Adrenal gland (tissue), 12 donors: ENCODE data around the gene TFPI. TPM values are rescaled to one million over a fixed set of nuclear protein-coding genes. Genes with fewer than 3 reads are reported as not detected.

Experiments used
- DNase-seq, 7 donors: peaks; one replicate each; pipeline ENCODE4 v3.0.0-alpha.2; 2019 to 2020
- H3K27ac ChIP-seq, 5 donors: fragments of 200-600 bp; sonication (generic) in 4 of 5; 1 replicate in 3 of 5; 2 replicates in 2 of 5; pipeline versions ENCODE4 v1.5.1 to v1.8.0; 2016 to 2020; ENCODE audit warnings: mild to moderate bottlenecking in 1 of 5
- H3K27me3 ChIP-seq: fragments of 200-600 bp; 2 replicates; pipeline ENCODE4 v1.8.0; 2021
- H3K36me3 ChIP-seq, 2 donors: fragments of 200-600 bp; replicated peaks in 1 of 2; 1 replicate in 1 of 2; 2 replicates in 1 of 2; pipeline versions ENCODE4 v1.5.1 to v1.8.0; 2018 to 2022
- H3K4me1 ChIP-seq, 2 donors: fragments of 200-600 bp; replicated peaks in 1 of 2; 1 replicate in 1 of 2; 2 replicates in 1 of 2; pipeline versions ENCODE4 v1.5.1 to v1.8.0; 2018 to 2021
- H3K4me3 ChIP-seq, 4 donors: fragments of 200-600 bp; sonication (generic) in 3 of 4; one replicate each; pipeline ENCODE4 v1.5.1; 2016 to 2018
- H3K9me3 ChIP-seq, 3 donors: fragments of 200-600 bp; sonication (generic) in 1 of 3; replicated peaks in 1 of 3; 1 replicate in 2 of 3; 2 replicates in 1 of 3; pipeline versions ENCODE4 v1.5.1 to v1.8.0; 2016 to 2021
- CTCF ChIP-seq, 6 experiments: fragments of 450-650 bp in 4 of 6; fragments of 200-600 bp in 2 of 6; sonication (generic) in 1 of 6; IDR thresholded peaks; 1 replicate in 5 of 6; 2 replicates in 1 of 6; pipeline versions ENCODE4 v1.5.1 to v1.8.0; 2016 to 2021; ENCODE audit warnings: antibody characterized with exemption in 6 of 6, mild to moderate bottlenecking in 2 of 6, moderate library complexity in 1 of 6
- POLR2A ChIP-seq, 2 donors: fragments of 450-650 bp; IDR thresholded peaks; one replicate each; pipeline ENCODE4 v1.6.1; 2017; ENCODE audit warnings: antibody characterized with exemption in 2 of 2, mild to moderate bottlenecking in 2 of 2, moderate library complexity in 1 of 2
- whole genome bisulfite sequencing, 4 donors: extraction: QIAGEN DNeasy Blood & Tissue Kit in 2 of 4; methylation state at CpG; one replicate each; pipeline versions ENCODE4 v1.1.5 to v1.1.7; 2013 to 2017; 5-methylcytosine and 5-hydroxymethylcytosine counted together
- intact Hi-C, 2 donors: fragments of 100-400 bp; cut with DNase I; formaldehyde crosslinking; loops; one replicate each; pipeline versions ENCODE4 v1.14.1 to v1.15.0; 2022 to 2023
- polyA plus RNA-seq, 3 donors: library from polyadenylated mRNA; stranded (reverse); fragments of 200-250 nt in 2 of 3; fragments of 350-450 nt in 1 of 3; fragmentation: Illumina TruSeq in 1 of 3; extraction: RNeasy Lipid Tissue Mini Kit (QIAGEN cat#74804) in 1 of 3; gene quantifications; one replicate each; pipeline ENCODE4 v1.2.3, GENCODE V29; 2013 to 2014
- total RNA-seq, 9 donors: library from RNA; depleted of rRNA in 4 of 9; stranded (reverse); fragments of >200 nt in 4 of 9; fragments of 120-200 nt in 1 of 9; fragmentation: NEBNext Ultra II Directional in 1 of 9; extraction: Animal tissue kit (Norgen Biotek cat#: 25700) in 1 of 9; gene quantifications; one replicate each; pipeline versions ENCODE4 v1.1.0 to v1.2.4, GENCODE V29; 2013 to 2023
- donor health status: healthy with polysubstance abuse.
- donor health status: Bipolar disorder and iron deficiency.
- donor health status: DM: yes; HTN: yes; CAD: no.
- donor health status: DM: no; HTN: no; CAD: no.
- donor health status: DM: no; HTN: no; CAD: no.
- donor health status: DM: yes; HTN: yes; CAD: no.

The TFPI gene
- total and polyA plus RNA-seq, 12 donors = 19.7 to 104 (median 33.9) TPM

- DNase-seq = no peak
- no peak for TF ChIP-seq POLR2A (IDR thresholded peaks at IDR 0.05)
- no peak for TF ChIP-seq CTCF (IDR thresholded peaks at IDR 0.05)
- H3K4me1 ChIP-seq = no peaks in the 10 kb centered on the region
- H3K27me3 ChIP-seq = no peaks in the 10 kb centered on the region
- intact Hi-C loops = no loop called here
- H3K36me3 ChIP-seq = no peaks in the 10 kb centered on the region
- no peak overlapping the region for H3K27ac ChIP-seq
- no peak overlapping the region for H3K4me3 ChIP-seq
- peaks cover 0 to 4% (median 0%) of the 10 kb centered on the region in 3 donors for H3K9me3 ChIP-seq
Measured at GRCh38 chr2:187593098-187593497, 38.9 kb upstream of the TFPI start.

GRCh38 chr2:187590175-187590574 is 35.9 kb upstream of the TFPI start:
- no peaks in the 10 kb centered on the region for H3K36me3 ChIP-seq
- no peak for TF ChIP-seq POLR2A (IDR thresholded peaks at IDR 0.05)
- TF ChIP-seq CTCF (IDR thresholded peaks at IDR 0.05) = no peak
- no peak for DNase-seq
- WGBS, 4 donors = 97 to 100% (median 97%) methylated on average over 1 of the region's 1 CpG
- no peak overlapping the region for H3K4me3 ChIP-seq
- H3K4me1 ChIP-seq = no peaks in the 10 kb centered on the region
- H3K27ac ChIP-seq = no peak overlapping the region
- H3K27me3 ChIP-seq = no peaks in the 10 kb centered on the region
- peaks cover 0 to 4% (median 0%) of the 10 kb centered on the region in 3 donors for H3K9me3 ChIP-seq
- intact Hi-C loops = no loop called here

DNA sequence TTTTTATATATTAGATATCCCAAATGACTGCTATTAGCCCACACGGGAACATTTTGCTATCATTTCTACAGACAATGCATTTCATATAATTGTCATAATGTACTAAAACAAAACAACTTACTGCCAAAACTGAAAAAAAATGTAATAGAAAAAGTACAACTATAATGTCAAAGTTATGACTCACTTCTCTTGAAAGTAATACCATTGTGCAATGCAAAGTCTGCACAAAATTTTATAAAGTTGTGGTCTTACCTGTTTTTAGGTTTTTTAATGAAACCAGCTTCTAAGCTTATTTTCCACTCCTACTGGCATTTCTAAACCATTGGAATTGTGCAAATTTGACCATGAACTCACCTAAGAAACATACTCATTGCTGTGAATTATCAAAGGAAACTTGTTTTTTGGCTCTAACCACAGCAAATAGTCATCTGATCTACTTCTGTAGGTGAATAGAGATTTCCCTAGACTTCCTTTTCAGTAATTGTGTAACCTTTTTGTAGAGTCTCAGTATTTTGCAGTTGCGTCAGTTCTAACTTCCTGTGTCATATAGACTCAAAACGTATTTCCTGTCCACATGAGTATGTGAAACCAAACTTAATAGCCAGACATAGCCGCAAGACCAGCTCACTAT is 31.9 kb upstream of the TFPI start:
- Histone ChIP-seq H3K4me1 (no peaks in the 10 kb centered on the region), H3K36me3 (no peaks in the 10 kb centered on the region), H3K9me3 (no peaks in the 10 kb centered on the region), H3K27me3 (no peaks in the 10 kb centered on the region), H3K4me3 (no peak overlapping the region), H3K27ac (no peak overlapping the region)
- intact Hi-C loops = loop anchor here in 1 of 2 donors (10.0 kb wide), 1 partner anchor 929 kb away; no protein-coding TSS in a partner anchor
- TF ChIP-seq POLR2A (IDR thresholded peaks at IDR 0.05) = no peak
- no peak for TF ChIP-seq CTCF (IDR thresholded peaks at IDR 0.05)
- no peak for DNase-seq
- WGBS, 4 donors = 55 to 75% (median 69%) methylated on average over 4 of the region's 4 CpGs

DNA sequence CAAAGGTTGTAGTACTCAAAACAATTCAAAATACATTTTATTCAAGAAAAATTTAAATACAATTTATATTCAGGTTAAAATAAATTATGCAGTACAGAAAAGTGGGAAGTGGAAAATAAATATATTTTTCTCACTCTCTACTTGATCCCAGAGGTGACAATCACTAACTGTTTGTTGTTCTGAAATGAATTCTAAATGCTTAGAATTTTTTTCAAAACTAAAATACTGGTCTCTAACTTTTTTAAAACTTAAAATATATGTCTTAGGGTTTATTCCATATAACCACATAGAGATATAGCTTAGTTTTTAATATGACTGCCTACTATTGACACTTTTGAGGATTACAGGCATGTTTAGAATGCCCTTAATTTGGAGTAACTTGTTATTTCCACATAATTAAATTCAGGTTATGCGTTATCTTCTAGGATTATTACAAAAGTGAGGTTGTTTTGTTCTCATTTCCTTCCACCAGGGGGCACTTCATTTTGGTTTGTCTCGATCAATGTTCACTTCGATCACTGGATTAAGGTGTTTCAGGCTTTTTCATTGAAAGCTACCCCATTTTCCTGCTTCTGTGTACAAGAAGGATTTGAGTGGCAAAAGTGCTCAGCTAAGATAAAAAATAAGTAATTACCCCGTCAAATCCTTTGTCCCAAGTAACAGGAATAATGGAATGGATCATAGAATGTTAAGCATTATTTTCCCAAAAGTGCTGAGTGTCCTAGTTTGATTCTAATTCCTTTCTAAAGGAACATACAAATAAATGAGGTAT is 27.1 kb upstream of the TFPI start:
- TF ChIP-seq POLR2A (IDR thresholded peaks at IDR 0.05) = no peak
- peak; percentile 62 to 74 (median 66) for TF ChIP-seq CTCF (IDR thresholded peaks at IDR 0.05)
- Histone ChIP-seq H3K36me3 (no peaks in the 10 kb centered on the region), H3K27ac (no peak overlapping the region), H3K4me1 (no peaks in the 10 kb centered on the region), H3K27me3 (no peaks in the 10 kb centered on the region), H3K9me3 (no peaks in the 10 kb centered on the region), H3K4me3 (peak overlapping the region in 1 of 4 donors; percentile 39)
- WGBS, 4 donors = 3 to 6% (median 4%) methylated on average over 4 of the region's 4 CpGs
- DNase-seq = peak in 2 of 7 donors; percentile 24 to 28
- intact Hi-C loops = loop anchor here (5.0 to 10.0 kb wide), 3 partner anchors 79 to 933 kb away; no protein-coding TSS in a partner anchor
